Measurements from ENCODE around the gene RIPOR2. TPM values are rescaled to one million over a fixed set of nuclear protein-coding genes. Genes with fewer than 3 reads are reported as not detected.

RIPOR2 gene
- total RNA-seq, 2 experiments from 2014 or later = 18.0 to 28.9 TPM

GRCh38 chr6:24936641-24937317 is 1.0 kb upstream of the RIPOR2 start:
- H3K4me3 ChIP-seq (ENCODE audit: low read depth, low read length, poor library complexity, severe bottlenecking) = peak overlapping the region; percentile 68
- peak overlapping the region; percentile 96 for H3K4me2 ChIP-seq (ENCODE audit: low read length)
- POLR2A ChIA-PET = interaction anchor here (0.5 to 6.5 kb wide), 11 partner anchors 9 to 89 kb away, joined by 3 to 90 read pairs (median 4); no protein-coding TSS in a partner anchor
- no TSS peak for BruUV-seq (replicated peaks)
- TF ChIP-seq EZH2phosphoT487 (IDR thresholded peaks at IDR 0.05; ENCODE audit: borderline replicate concordance, low read depth, low read length) (no peak), CTCF (conservative IDR thresholded peaks at IDR 0.05; ENCODE audit: low read length) (no peak)
- no peaks in the 10 kb centered on the region; the same call in 1 of the 2 replicates for H3K36me3 ChIP-seq (ENCODE audit: insufficient read depth, low read length)
- intact Hi-C loops (cut with micrococcal nuclease; ENCODE audit: unreplicated experiment) = loop anchor here (1.0 kb wide), 1 partner anchor 80 kb away; no protein-coding TSS in a partner anchor
- DNase-seq (ENCODE audit: low spot score) = no peak
- H2AFZ ChIP-seq (ENCODE audit: low read length) = peak overlapping the region; percentile 9; the same call in 1 of the 2 replicates
- H3K79me2 ChIP-seq (ENCODE audit: insufficient read depth, low read depth, low read length) = peaks cover 28% of the 10 kb centered on the region
- H3K9me2 ChIP-seq (ENCODE audit: insufficient read depth, low read length) = no peaks in the 10 kb centered on the region
- peaks cover 92% of the 10 kb centered on the region for H3K4me1 ChIP-seq (ENCODE audit: insufficient read depth, low read length, poor library complexity, severe bottlenecking)
- H3K27ac ChIP-seq (ENCODE audit: low read depth, low read length, poor library complexity, severe bottlenecking) = peak overlapping the region; percentile 88
- no peaks in the 10 kb centered on the region for H4K20me1 ChIP-seq (ENCODE audit: insufficient read depth, low read length)
- CTCF ChIA-PET (ENCODE audit: unreplicated experiment) = interaction anchor here (0.7 to 1.2 kb wide), 6 partner anchors 17 to 414 kb away, joined by 3 to 4 read pairs (median 4); no protein-coding TSS in a partner anchor
- peaks cover 6% of the 10 kb centered on the region; the same call in 1 of the 2 replicates for H3K9me3 ChIP-seq (ENCODE audit: low read length)

- H4K20me1 ChIP-seq (ENCODE audit: insufficient read depth, low read length) = no peaks in the 10 kb centered on the region
- no peaks in the 10 kb centered on the region for H3K36me3 ChIP-seq (ENCODE audit: insufficient read depth, low read length)
- H3K4me1 ChIP-seq (ENCODE audit: insufficient read depth, low read length, poor library complexity, severe bottlenecking) = peaks cover 93% of the 10 kb centered on the region
- H3K79me2 ChIP-seq (ENCODE audit: insufficient read depth, low read depth, low read length) = peaks cover 53% of the 10 kb centered on the region
- H3K9me2 ChIP-seq (ENCODE audit: insufficient read depth, low read length) = no peaks in the 10 kb centered on the region
- intact Hi-C loops (cut with micrococcal nuclease; ENCODE audit: unreplicated experiment) = loop anchor here (1.0 to 2.0 kb wide), 2 partner anchors 24 to 59 kb away; no protein-coding TSS in a partner anchor
- peak overlapping the region; percentile 68 for H3K4me3 ChIP-seq (ENCODE audit: low read depth, low read length, poor library complexity, severe bottlenecking)
- CTCF ChIA-PET (ENCODE audit: unreplicated experiment) = interaction anchor here (0.6 to 2.6 kb wide), 12 partner anchors 13 to 77 kb away, joined by 3 to 11 read pairs (median 4); no protein-coding TSS in a partner anchor
- POLR2A ChIA-PET = interaction anchor here (0.6 to 6.5 kb wide), 15 partner anchors 9 to 209 kb away, joined by 3 to 90 read pairs (median 5); no protein-coding TSS in a partner anchor
- peak; percentile 80 for DNase-seq (ENCODE audit: low spot score)
- H3K4me2 ChIP-seq (ENCODE audit: low read length) = peak overlapping the region; percentile 96
- peak overlapping the region; percentile 88 for H3K27ac ChIP-seq (ENCODE audit: low read depth, low read length, poor library complexity, severe bottlenecking)
- no peak for TF ChIP-seq EZH2phosphoT487 (IDR thresholded peaks at IDR 0.05; ENCODE audit: borderline replicate concordance, low read depth, low read length)
- TF ChIP-seq CTCF (conservative IDR thresholded peaks at IDR 0.05; ENCODE audit: low read length) = peak; percentile 100
- H3K9me3 ChIP-seq (ENCODE audit: low read length) = no peaks in the 10 kb centered on the region
- BruUV-seq (replicated peaks) = no TSS peak
- H2AFZ ChIP-seq (ENCODE audit: low read length) = peak overlapping the region; percentile 7; the same call in 1 of the 2 replicates
Observed at GRCh38 chr6:24933868-24934401, 1.8 kb downstream of the RIPOR2 start.

All from OCI-LY7 (cell line).